ENCODE results near the gene RNF169. TPM values are rescaled to one million over a fixed set of nuclear protein-coding genes. Genes with fewer than 3 reads are reported as not detected.

Gene RNF169
- total and polyA plus RNA-seq, 2 of the 8 experiments (the other 6 are each of a cell fraction or from before 2014, with no cell fraction given) = 3.6 to 12.5 TPM

GRCh38 chr11:74840486-74840885 lies 91.8 kb downstream of the RNF169 start:
- Histone ChIP-seq H2BK5ac (ENCODE audit: low read depth, low read length) (no peak overlapping the region), H2AFZ (ENCODE audit: low read length) (no peak overlapping the region), H3K27me3 (replicated peaks in 1 of 4; ENCODE audit: control insufficient read depth in 3 of 4, extremely low read depth in 1 of 4, insufficient read depth in 3 of 4, low read length in 3 of 4) (no peaks in the 10 kb centered on the region), H2BK20ac (ENCODE audit: low read length) (no peak overlapping the region), H2BK12ac (ENCODE audit: low read depth, low read length) (no peak overlapping the region), H3K36me3 (ENCODE audit: control insufficient read depth in 2 of 4, insufficient read depth in 4 of 4, low read length in 3 of 4) (peaks cover 6 to 20% (median 18%) of the 10 kb centered on the region in 4 experiments; a peak in 6 of 8 replicates), H3K4me2 (ENCODE audit: insufficient read depth in 1 of 2, low read depth in 2 of 2, low read length in 2 of 2) (no peak overlapping the region), H3K79me2 (ENCODE audit: control insufficient read depth in 1 of 2, insufficient read depth in 2 of 2, low read length in 2 of 2) (no peaks in the 10 kb centered on the region), H4K91ac (replicated peaks; ENCODE audit: insufficient read length, low read length) (no peak overlapping the region), H3K14ac (ENCODE audit: insufficient read length) (no peak overlapping the region), H4K20me1 (replicated peaks in 1 of 2; ENCODE audit: control insufficient read depth in 1 of 2, insufficient read depth in 2 of 2, low read length in 2 of 2) (no peaks in the 10 kb centered on the region), H3K23me2 (ENCODE audit: low read depth, low read length) (no peaks in the 10 kb centered on the region), H3K18ac (ENCODE audit: extremely low read depth, low read length) (no peak overlapping the region), H2BK15ac (ENCODE audit: low read length) (no peak overlapping the region), H4K5ac (ENCODE audit: insufficient read length, low read depth, low read length) (no peak overlapping the region), H3K79me1 (ENCODE audit: low read depth, low read length) (no peaks in the 10 kb centered on the region), H4K8ac (ENCODE audit: extremely low read depth, insufficient read depth, low read length) (no peak overlapping the region), H2AK5ac (ENCODE audit: low read depth, low read length) (no peak overlapping the region), H3K56ac (replicated peaks; ENCODE audit: insufficient read length, low read depth, low read length) (no peak overlapping the region), H3K9ac (replicated peaks in 1 of 4; ENCODE audit: extremely low read depth in 1 of 4, low read depth in 3 of 4, low read length in 3 of 4) (no peak overlapping the region; a peak in 1 of 7 replicates), H3K4ac (replicated peaks; ENCODE audit: insufficient read length, low read depth, low read length) (no peak overlapping the region), H2BK120ac (replicated peaks; ENCODE audit: low read depth, low read length) (no peak overlapping the region), H3K9me3 (ENCODE audit: insufficient read depth in 2 of 2, low read depth in 1 of 2, low read length in 1 of 2) (no peaks in the 10 kb centered on the region), H3K27ac (ENCODE audit: low read depth, low read length) (no peak overlapping the region), H3K4me1 (replicated peaks in 1 of 4; ENCODE audit: control insufficient read depth in 3 of 4, insufficient read depth in 4 of 4, low read length in 3 of 4) (no peaks in the 10 kb centered on the region), H3K23ac (ENCODE audit: insufficient read length) (no peak overlapping the region), H3K4me3 (ENCODE audit: extremely low read depth in 1 of 4, insufficient read depth in 2 of 4, low read depth in 3 of 4, low read length in 4 of 4) (no peak overlapping the region)
- FAIRE-seq = no peak
- WGBS, 2 experiments (ENCODE audit: extremely low coverage in 1 of 2, insufficient coverage in 1 of 2, insufficient read length in 1 of 2, insufficient replicate concordance in 2 of 2, low coverage in 1 of 2, low lambda C conversion rate in 2 of 2, missing lambda C conversion rate in 1 of 2) = 54% methylated on average over 2 of the region's 2 CpGs; no CpG with 5 or more reads in 1 of the 2 experiments
- ChIA-PET POLR2A (ENCODE audit: partially characterized antibody) (no interaction called here), CTCF (ENCODE audit: partially characterized antibody) (interaction anchor here (0.6 to 0.9 kb wide), 2 partner anchors 44 to 114 kb away, joined by 3 read pairs; no protein-coding TSS in a partner anchor)
- no peak for DNase-seq (ENCODE audit: low read depth in 1 of 2, low spot score in 2 of 2)
- TF ChIP-seq BRCA1 (IDR thresholded peaks at IDR 0.05; ENCODE audit: low read depth, low read length) = no peak
- no peak for TF ChIP-seq RFX5 (IDR thresholded peaks at IDR 0.05; ENCODE audit: borderline replicate concordance, low read depth, low read length)
- TF ChIP-seq TAF7 (optimal IDR thresholded peaks at IDR 0.05; ENCODE audit: borderline replicate concordance, low read depth, low read length) = no peak
- TF ChIP-seq SIRT6 (IDR thresholded peaks at IDR 0.05; ENCODE audit: low read length) = no peak
- TF ChIP-seq JUND (IDR thresholded peaks at IDR 0.05; ENCODE audit: low read length) = no peak
- TF ChIP-seq CBX8 (IDR thresholded peaks at IDR 0.05; ENCODE audit: borderline replicate concordance, low read depth, low read length) = no peak
- no peak for TF ChIP-seq RXRA (IDR thresholded peaks at IDR 0.05; ENCODE audit: insufficient read depth, low read depth, low read length)
- TF ChIP-seq CTBP2 (IDR thresholded peaks at IDR 0.05; ENCODE audit: borderline replicate concordance, insufficient read depth, insufficient read length, low read length) = no peak
- TF ChIP-seq ASH2L (IDR thresholded peaks at IDR 0.05; ENCODE audit: low read length) = no peak
- no peak for TF ChIP-seq SP1 (IDR thresholded peaks at IDR 0.05; ENCODE audit: low read depth, low read length)
- no peak for TF ChIP-seq EZH2 (IDR thresholded peaks at IDR 0.05; ENCODE audit: low read depth, low read length, severe bottlenecking)
- TF ChIP-seq CREB1 (IDR thresholded peaks at IDR 0.05) = no peak
- no peak for TF ChIP-seq BCL11A (IDR thresholded peaks at IDR 0.05; ENCODE audit: low read depth in 2 of 2, low read length in 2 of 2)
- TF ChIP-seq, protein P1, sequence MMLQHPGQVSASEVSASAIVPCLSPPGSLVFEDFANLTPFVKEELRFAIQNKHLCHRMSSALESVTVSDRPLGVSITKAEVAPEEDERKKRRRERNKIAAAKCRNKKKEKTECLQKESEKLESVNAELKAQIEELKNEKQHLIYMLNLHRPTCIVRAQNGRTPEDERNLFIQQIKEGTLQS (IDR thresholded peaks at IDR 0.05; ENCODE audit: insufficient read depth, low read depth, low read length) = no peak
- TF ChIP-seq POU5F1 (IDR thresholded peaks at IDR 0.05; ENCODE audit: low read depth, low read length) = no peak

All from H1 (cell line).